GM18909 (cell line): ENCODE measurements around the gene THRA.

ENCODE experiments used
- ATAC-seq: cut with Tn5 transposase; IDR thresholded peaks from one replicate; pipeline ENCODE4 v1.9.1; 2021; ENCODE audit warnings: mild to moderate bottlenecking; ENCODE audit not compliant: unreplicated experiment, poor library complexity

THRA gene

GRCh38 chr17:40063901-40064531, 1.3 kb downstream of the THRA start:
- ATAC-seq, result no peak

GRCh38 chr17:40064971-40065768, 2.4 kb downstream of the THRA start:
- no peak for ATAC-seq

GRCh38 chr17:40065769-40066510, 3.2 kb downstream of the THRA start:
- ATAC-seq, result no peak

- no peak for ATAC-seq
Observed at GRCh38 chr17:40067710-40068109, 4.9 kb downstream of the THRA start.

- no peak for ATAC-seq
Observed at GRCh38 chr17:40068129-40068581, 5.4 kb downstream of the THRA start.

GRCh38 chr17:40068584-40068916, 5.8 kb downstream of the THRA start:
- no peak for ATAC-seq

- ATAC-seq, result no peak
Observed at GRCh38 chr17:40068917-40069750, 6.4 kb downstream of the THRA start.

GRCh38 chr17:40069751-40070708, 7.3 kb downstream of the THRA start:
- no peak for ATAC-seq

GRCh38 chr17:40070709-40071312, 8.0 kb downstream of the THRA start:
- ATAC-seq, result no peak

- ATAC-seq, result no peak
Observed at GRCh38 chr17:40071313-40072039, 8.7 kb downstream of the THRA start.

GRCh38 chr17:40072040-40072734, 9.4 kb downstream of the THRA start:
- ATAC-seq, result no peak

GRCh38 chr17:40072735-40073346, 10.1 kb downstream of the THRA start:
- ATAC-seq, result no peak

- ATAC-seq, result no peak
Observed at GRCh38 chr17:40073454-40074174, 10.8 kb downstream of the THRA start.

- no peak for ATAC-seq
Observed at GRCh38 chr17:40074175-40074512, 11.4 kb downstream of the THRA start.

- ATAC-seq, result no peak
Observed at GRCh38 chr17:40074871-40075200, 12.1 kb downstream of the THRA start.

- ATAC-seq, result no peak
Observed at GRCh38 chr17:40075201-40075941, 12.6 kb downstream of the THRA start.
